HEK293 (cell line): ENCODE results near the gene TMEM167A.

ENCODE experiments used
- CTCF ChIA-PET: fragments of 350-600 bp; formaldehyde crosslinking; extraction: SDS; loops from one replicate; lab custom pipeline; 2021; ENCODE audit warnings: antibody characterized with exemption; lab: Yijun Ruan, JAX
- POLR2A ChIA-PET: fragments of 300-600 bp; formaldehyde crosslinking; extraction: SDS; loops from one replicate; lab custom pipeline; 2020; ENCODE audit warnings: antibody characterized with exemption, inconsistent platforms; lab: Yijun Ruan, JAX
- H3K27ac ChIP-seq: fragments of 200-500 bp; sonication (Bioruptor generic); 2 replicates; pipeline ENCODE4 v1.5.1; 2014; ENCODE audit warnings: low read depth, low read length, control low read depth, inconsistent platforms; ENCODE audit errors: extremely low read depth
- H3K36me3 ChIP-seq, 2 experiments: fragments of 200-500 bp in 1 of 2; sonication (Bioruptor generic) in 1 of 2; 1 replicate in 1 of 2; 2 replicates in 1 of 2; pipeline ENCODE4 v1.5.1; 2014 to 2017; ENCODE audit warnings: inconsistent platforms in 2 of 2, low read length in 2 of 2; ENCODE audit not compliant: control insufficient read depth in 2 of 2, insufficient read depth in 1 of 2
- H3K4me1 ChIP-seq: fragments of 200-500 bp; sonication (Bioruptor generic); 2 replicates; pipeline ENCODE4 v1.5.1; 2014; ENCODE audit warnings: mild to moderate bottlenecking, low read length, inconsistent platforms; ENCODE audit not compliant: control insufficient read depth, insufficient read depth
- H3K4me3 ChIP-seq: 2 replicates; pipeline ENCODE4 v1.5.1; 2011; ENCODE audit warnings: low read depth, mild to moderate bottlenecking, control low read depth, low read length, moderate library complexity
- H3K9me3 ChIP-seq: fragments of 200-500 bp; sonication (Bioruptor generic); 2 replicates; pipeline ENCODE4 v1.5.1; 2014; ENCODE audit warnings: low read depth, low read length, inconsistent platforms; ENCODE audit not compliant: control insufficient read depth, insufficient read depth
- BCL11A ChIP-seq: fragments of 450-650 bp; formaldehyde crosslinking; IDR thresholded peaks from 2 replicates; pipeline ENCODE4 v1.5.1; 2016; ENCODE audit warnings: low read depth, missing biosample characterization, missing genetic modification characterization
- OVOL3 ChIP-seq: fragments of 450-650 bp; formaldehyde crosslinking; IDR thresholded peaks from 2 replicates; pipeline ENCODE4 v1.5.1; 2016; ENCODE audit warnings: missing biosample characterization, missing genetic modification characterization
- PRDM4 ChIP-seq: fragments of 450-650 bp; formaldehyde crosslinking; IDR thresholded peaks from 2 replicates; pipeline ENCODE4 v1.5.1; 2017; ENCODE audit warnings: missing biosample characterization, missing genetic modification characterization
- ZBTB20 ChIP-seq: fragments of 450-650 bp; formaldehyde crosslinking; IDR thresholded peaks from 2 replicates; pipeline ENCODE4 v1.5.1; 2016; ENCODE audit warnings: missing biosample characterization, missing genetic modification characterization
- ZBTB48 ChIP-seq: fragments of 450-650 bp; formaldehyde crosslinking; IDR thresholded peaks from 2 replicates; pipeline ENCODE4 v1.5.1; 2016; ENCODE audit warnings: missing biosample characterization, missing genetic modification characterization
- ZFP41 ChIP-seq: fragments of 450-650 bp; formaldehyde crosslinking; IDR thresholded peaks from 2 replicates; pipeline ENCODE4 v1.5.1; 2016; ENCODE audit warnings: missing biosample characterization, missing genetic modification characterization, borderline replicate concordance
- ZNF2 ChIP-seq: fragments of 450-650 bp; formaldehyde crosslinking; IDR thresholded peaks from 2 replicates; pipeline ENCODE4 v1.5.1; 2016; ENCODE audit warnings: missing biosample characterization, missing genetic modification characterization
- ZNF248 ChIP-seq: fragments of 450-650 bp; formaldehyde crosslinking; IDR thresholded peaks from 2 replicates; pipeline ENCODE4 v1.5.1; 2017; ENCODE audit warnings: missing biosample characterization, missing genetic modification characterization
- ZNF791 ChIP-seq: fragments of 450-650 bp; formaldehyde crosslinking; IDR thresholded peaks from 2 replicates; pipeline ENCODE4 v1.5.1; 2016; ENCODE audit warnings: missing biosample characterization, missing genetic modification characterization
- TF ChIP-seq, protein P1 (sequence below): fragments of 450-650 bp; formaldehyde crosslinking; IDR thresholded peaks from 2 replicates; pipeline ENCODE4 v1.5.1; 2016; ENCODE audit warnings: missing biosample characterization, missing genetic modification characterization, borderline replicate concordance

Gene TMEM167A

GRCh38 chr5:83003791-83004190, 73.4 kb downstream of the TMEM167A start:
- POLR2A ChIA-PET: no interaction called here
- H3K36me3 ChIP-seq: no peaks in the 10 kb centered on the region
- peaks cover 9% of the 10 kb centered on the region; the same call in 1 of the 2 replicates for H3K4me1 ChIP-seq
- no peak for TF ChIP-seq ZNF791 (tag by site-specific recombination)
- TF ChIP-seq PRDM4 (tag by site-specific recombination): no peak
- no peak for TF ChIP-seq BCL11A (tag by site-specific recombination)
- TF ChIP-seq ZBTB48 (tag by site-specific recombination): no peak
- TF ChIP-seq ZBTB20 (tag by site-specific recombination): no peak
- TF ChIP-seq ZNF2 (tag by site-specific recombination): no peak
- TF ChIP-seq OVOL3 (tag by site-specific recombination): no peak
- no peak for TF ChIP-seq ZNF248 (tag by site-specific recombination)
- TF ChIP-seq, protein P1, sequence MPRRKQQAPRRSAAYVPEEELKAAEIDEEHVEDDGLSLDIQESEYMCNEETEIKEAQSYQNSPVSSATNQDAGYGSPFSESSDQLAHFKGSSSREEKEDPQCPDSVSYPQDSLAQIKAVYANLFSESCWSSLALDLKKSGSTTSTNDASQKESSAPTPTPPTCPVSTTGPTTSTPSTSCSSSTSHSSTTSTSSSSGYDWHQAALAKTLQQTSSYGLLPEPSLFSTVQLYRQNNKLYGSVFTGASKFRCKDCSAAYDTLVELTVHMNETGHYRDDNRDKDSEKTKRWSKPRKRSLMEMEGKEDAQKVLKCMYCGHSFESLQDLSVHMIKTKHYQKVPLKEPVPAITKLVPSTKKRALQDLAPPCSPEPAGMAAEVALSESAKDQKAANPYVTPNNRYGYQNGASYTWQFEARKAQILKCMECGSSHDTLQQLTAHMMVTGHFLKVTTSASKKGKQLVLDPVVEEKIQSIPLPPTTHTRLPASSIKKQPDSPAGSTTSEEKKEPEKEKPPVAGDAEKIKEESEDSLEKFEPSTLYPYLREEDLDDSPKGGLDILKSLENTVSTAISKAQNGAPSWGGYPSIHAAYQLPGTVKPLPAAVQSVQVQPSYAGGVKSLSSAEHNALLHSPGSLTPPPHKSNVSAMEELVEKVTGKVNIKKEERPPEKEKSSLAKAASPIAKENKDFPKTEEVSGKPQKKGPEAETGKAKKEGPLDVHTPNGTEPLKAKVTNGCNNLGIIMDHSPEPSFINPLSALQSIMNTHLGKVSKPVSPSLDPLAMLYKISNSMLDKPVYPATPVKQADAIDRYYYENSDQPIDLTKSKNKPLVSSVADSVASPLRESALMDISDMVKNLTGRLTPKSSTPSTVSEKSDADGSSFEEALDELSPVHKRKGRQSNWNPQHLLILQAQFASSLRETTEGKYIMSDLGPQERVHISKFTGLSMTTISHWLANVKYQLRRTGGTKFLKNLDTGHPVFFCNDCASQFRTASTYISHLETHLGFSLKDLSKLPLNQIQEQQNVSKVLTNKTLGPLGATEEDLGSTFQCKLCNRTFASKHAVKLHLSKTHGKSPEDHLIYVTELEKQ (tag by site-specific recombination): no peak
- no peak for TF ChIP-seq ZFP41
- TF ChIP-seq, all 188 proteins: peak for 0
- CTCF ChIA-PET: no interaction called here
- no peaks in the 10 kb centered on the region for H3K9me3 ChIP-seq
- no peak overlapping the region for H3K4me3 ChIP-seq
- H3K27ac ChIP-seq: no peak overlapping the region
